ENCODE results near the gene DAGLB.

DNA sequence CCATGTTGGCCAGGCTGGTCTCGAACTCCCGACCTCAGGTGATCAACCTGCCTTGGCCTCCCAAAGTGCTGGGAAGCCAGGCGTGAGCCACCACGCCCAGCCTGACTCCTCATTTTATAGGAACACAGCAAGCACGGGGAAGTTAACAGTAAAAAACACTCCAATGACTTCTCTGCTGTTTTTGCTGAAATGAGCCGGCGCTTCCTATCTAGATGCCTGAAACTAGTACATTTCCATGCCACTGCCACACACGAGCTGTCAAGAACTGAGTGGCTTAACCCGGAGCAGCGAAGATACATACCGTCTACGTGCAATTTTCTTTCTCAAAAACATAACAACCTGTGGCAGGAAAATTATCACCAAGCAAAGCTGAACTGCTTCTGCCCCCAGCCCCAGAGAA, 16.8 kb downstream of the DAGLB start:
- TF ChIP-seq, protein P1, sequence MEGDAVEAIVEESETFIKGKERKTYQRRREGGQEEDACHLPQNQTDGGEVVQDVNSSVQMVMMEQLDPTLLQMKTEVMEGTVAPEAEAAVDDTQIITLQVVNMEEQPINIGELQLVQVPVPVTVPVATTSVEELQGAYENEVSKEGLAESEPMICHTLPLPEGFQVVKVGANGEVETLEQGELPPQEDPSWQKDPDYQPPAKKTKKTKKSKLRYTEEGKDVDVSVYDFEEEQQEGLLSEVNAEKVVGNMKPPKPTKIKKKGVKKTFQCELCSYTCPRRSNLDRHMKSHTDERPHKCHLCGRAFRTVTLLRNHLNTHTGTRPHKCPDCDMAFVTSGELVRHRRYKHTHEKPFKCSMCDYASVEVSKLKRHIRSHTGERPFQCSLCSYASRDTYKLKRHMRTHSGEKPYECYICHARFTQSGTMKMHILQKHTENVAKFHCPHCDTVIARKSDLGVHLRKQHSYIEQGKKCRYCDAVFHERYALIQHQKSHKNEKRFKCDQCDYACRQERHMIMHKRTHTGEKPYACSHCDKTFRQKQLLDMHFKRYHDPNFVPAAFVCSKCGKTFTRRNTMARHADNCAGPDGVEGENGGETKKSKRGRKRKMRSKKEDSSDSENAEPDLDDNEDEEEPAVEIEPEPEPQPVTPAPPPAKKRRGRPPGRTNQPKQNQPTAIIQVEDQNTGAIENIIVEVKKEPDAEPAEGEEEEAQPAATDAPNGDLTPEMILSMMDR (IDR thresholded peaks at IDR 0.05), result no peak
- no peak for TF ChIP-seq POLR2A (IDR thresholded peaks at IDR 0.05; ENCODE audit: low read depth)
